Keratinocyte (primary cell): ENCODE results near the gene PDZD2. TPM values are rescaled to one million over a fixed set of nuclear protein-coding genes. Genes with fewer than 3 reads are reported as not detected.

Source experiments
- DNase-seq: peaks from one replicate; pipeline ENCODE4 v3.0.0-alpha.2; 2011; ENCODE audit warnings: low read depth, missing footprints, low spot score
- FAIRE-seq: peaks from 2 replicates; lab custom pipeline; 2011; peaks lifted over from hg19 to GRCh38; lab: Jason Lieb, UNC
- H2AFZ ChIP-seq: 2 replicates; pipeline ENCODE4 v1.6.0; 2012; ENCODE audit warnings: low read length, control low read depth, inconsistent platforms; ENCODE audit not compliant: control insufficient read depth
- H3K27ac ChIP-seq: 2 replicates; pipeline ENCODE4 v1.5.1; 2011; ENCODE audit warnings: low read length; ENCODE audit not compliant: control insufficient read depth, insufficient read depth
- H3K27me3 ChIP-seq: 3 replicates; pipeline ENCODE4 v1.6.0; 2011; ENCODE audit warnings: low read length; ENCODE audit not compliant: control insufficient read depth, insufficient read depth; ENCODE audit errors: extremely low read depth
- H3K36me3 ChIP-seq, 2 experiments: 2 replicates in 1 of 2; 3 replicates in 1 of 2; pipeline ENCODE4 v1.5.1; 2011; ENCODE audit warnings: low read length in 2 of 2, mild to moderate bottlenecking in 1 of 2; ENCODE audit not compliant: control insufficient read depth in 2 of 2, insufficient read depth in 2 of 2; ENCODE audit errors: extremely low read depth in 1 of 2
- H3K4me1 ChIP-seq: 3 replicates; pipeline ENCODE4 v1.5.1; 2011; ENCODE audit warnings: low read length; ENCODE audit not compliant: control insufficient read depth, insufficient read depth; ENCODE audit errors: extremely low read depth
- H3K4me2 ChIP-seq: 3 replicates; pipeline ENCODE4 v1.6.0; 2011; ENCODE audit warnings: low read depth, low read length; ENCODE audit not compliant: control insufficient read depth, insufficient read depth; ENCODE audit errors: extremely low read depth
- H3K4me3 ChIP-seq, 3 experiments: fragments of 200-600 bp in 1 of 3; sonication (generic) in 1 of 3; 2 replicates in 2 of 3; 3 replicates in 1 of 3; pipeline ENCODE4 v1.5.1; 2011 to 2016; ENCODE audit warnings: low read length in 3 of 3, mild to moderate bottlenecking in 3 of 3, control low read depth in 2 of 3, inconsistent platforms in 1 of 3, low read depth in 1 of 3, mixed read lengths in 1 of 3, mixed run types in 1 of 3, moderate library complexity in 1 of 3; ENCODE audit not compliant: control insufficient read depth in 2 of 3, insufficient read depth in 2 of 3; ENCODE audit errors: extremely low read depth in 1 of 3
- H3K79me2 ChIP-seq: 2 replicates; pipeline ENCODE4 v1.6.0; 2012; ENCODE audit warnings: low read length; ENCODE audit not compliant: control insufficient read depth, insufficient read depth
- H3K9ac ChIP-seq: 3 replicates; pipeline ENCODE4 v1.6.0; 2011; ENCODE audit warnings: low read length; ENCODE audit not compliant: control insufficient read depth, insufficient read depth; ENCODE audit errors: extremely low read depth
- H3K9me1 ChIP-seq: 3 replicates; pipeline ENCODE4 v1.6.0; 2011; ENCODE audit warnings: low read length; ENCODE audit not compliant: control insufficient read depth, insufficient read depth; ENCODE audit errors: extremely low read depth
- H3K9me3 ChIP-seq: 2 replicates; pipeline ENCODE4 v1.5.1; 2012; ENCODE audit warnings: low read depth, low read length; ENCODE audit not compliant: control insufficient read depth
- H4K20me1 ChIP-seq: 3 replicates; pipeline ENCODE4 v1.6.0; 2011; ENCODE audit warnings: low read length; ENCODE audit not compliant: control insufficient read depth, insufficient read depth; ENCODE audit errors: extremely low read depth
- EZH2 ChIP-seq: IDR thresholded peaks from one replicate; pipeline ENCODE4 v1.6.1; 2012; ENCODE audit warnings: inconsistent platforms, mild to moderate bottlenecking, low read length, moderate library complexity
- dilution Hi-C: fragments of 300-500 bp; cut with MboI; formaldehyde crosslinking; loops from one replicate; pipeline ENCODE4 v1.7.0; 2020; ENCODE audit warnings: low sequenced_read_pairs; ENCODE audit not compliant: extremely low pct_ligation_motif_present
- polyA plus RNA-seq, 5 experiments: library from polyadenylated mRNA; depleted of rRNA in 3 of 5; stranded (reverse) in 3 of 5; stranded (forward) in 1 of 5; unstranded in 1 of 5; fragments of >200 nt; gene quantifications; 1 replicate in 1 of 5; 2 replicates in 3 of 5; 3 replicates in 1 of 5; pipeline versions ENCODE4 v1.2.1 to v1.2.3, GENCODE V29; 2011 to 2012; ENCODE audit warnings: missing spikeins in 2 of 5, low read depth in 1 of 5, low replicate concordance in 1 of 5
- TF ChIP-seq, protein P1 (sequence below), 3 experiments: IDR thresholded peaks in 1 of 3; conservative IDR thresholded peaks in 1 of 3; optimal IDR thresholded peaks in 1 of 3; 2 replicates in 2 of 3; 3 replicates in 1 of 3; pipeline versions ENCODE3 to v1.5.1; 2011; ENCODE audit warnings: low read length in 3 of 3, mild to moderate bottlenecking in 3 of 3, moderate library complexity in 2 of 3, control low read depth in 1 of 3, inconsistent platforms in 1 of 3; ENCODE audit not compliant: insufficient read depth in 2 of 3; ENCODE audit errors: extremely low read depth in 1 of 3

The PDZD2 gene
- polyA plus RNA-seq, 1 donor (not counting 4 experiments of a cell fraction or from before 2014, with no cell fraction given), result 7.3 TPM

DNA sequence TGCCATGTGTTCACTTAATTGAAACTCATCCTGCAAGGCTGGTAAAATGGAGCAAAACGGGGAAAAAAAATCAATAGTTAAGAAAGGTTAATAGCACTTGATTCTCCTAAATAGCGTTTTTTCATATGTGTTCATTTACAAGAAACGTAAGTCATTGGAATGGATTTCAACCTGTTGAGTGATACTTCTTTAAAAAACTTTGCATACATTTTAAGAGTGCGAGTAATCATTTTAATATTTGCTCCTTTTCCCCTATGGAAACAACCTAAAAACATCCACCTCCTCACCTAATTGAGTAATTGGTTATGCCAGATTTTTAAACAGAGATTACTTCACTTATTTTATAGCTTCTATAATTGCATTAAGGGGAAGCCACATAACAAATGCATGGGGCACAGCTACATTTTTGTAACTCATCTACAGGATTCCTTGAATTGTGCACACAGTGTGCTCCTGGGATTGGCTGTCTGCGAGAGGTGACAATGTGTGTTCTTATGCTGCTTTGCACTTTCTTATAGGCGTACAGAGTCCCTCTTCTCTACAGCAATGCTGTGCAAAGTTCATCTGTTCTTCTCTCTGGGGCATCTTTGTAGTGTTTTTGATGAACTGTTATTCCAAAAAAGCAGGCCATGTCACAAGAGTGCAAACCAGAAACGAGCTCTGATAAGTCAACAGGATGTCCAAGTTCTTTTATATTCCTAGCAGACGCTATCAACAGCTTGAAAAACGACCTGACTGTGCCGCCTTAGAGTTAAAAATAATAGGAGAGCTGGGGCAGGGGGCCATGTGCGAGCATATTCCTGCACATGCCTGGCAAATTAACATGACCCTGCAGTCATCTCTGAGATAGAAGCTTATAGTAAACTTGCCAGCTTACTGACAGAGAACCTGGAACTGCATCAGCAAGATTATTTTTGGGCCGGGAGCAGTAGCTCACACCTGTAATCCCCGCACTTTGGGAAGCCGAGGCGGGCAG, 417.2 kb downstream of the PDZD2 start:
- dilution Hi-C loops, result no loop called here
- H3K4me3 ChIP-seq, result no peak overlapping the region

GRCh38 chr5:32057187-32058096, 418.5 kb downstream of the PDZD2 start:
- H3K4me2 ChIP-seq, result no peak overlapping the region
- H3K79me2 ChIP-seq, result no peaks in the 10 kb centered on the region
- H2AFZ ChIP-seq, result no peak overlapping the region
- peaks cover 2% of the 10 kb centered on the region for H3K9me1 ChIP-seq
- no peaks in the 10 kb centered on the region for H3K9me3 ChIP-seq
- H3K4me3 ChIP-seq, result no peak overlapping the region
- no peak for FAIRE-seq
- no peak overlapping the region for H3K27ac ChIP-seq
- TF ChIP-seq EZH2, result no peak
- TF ChIP-seq, protein P1, sequence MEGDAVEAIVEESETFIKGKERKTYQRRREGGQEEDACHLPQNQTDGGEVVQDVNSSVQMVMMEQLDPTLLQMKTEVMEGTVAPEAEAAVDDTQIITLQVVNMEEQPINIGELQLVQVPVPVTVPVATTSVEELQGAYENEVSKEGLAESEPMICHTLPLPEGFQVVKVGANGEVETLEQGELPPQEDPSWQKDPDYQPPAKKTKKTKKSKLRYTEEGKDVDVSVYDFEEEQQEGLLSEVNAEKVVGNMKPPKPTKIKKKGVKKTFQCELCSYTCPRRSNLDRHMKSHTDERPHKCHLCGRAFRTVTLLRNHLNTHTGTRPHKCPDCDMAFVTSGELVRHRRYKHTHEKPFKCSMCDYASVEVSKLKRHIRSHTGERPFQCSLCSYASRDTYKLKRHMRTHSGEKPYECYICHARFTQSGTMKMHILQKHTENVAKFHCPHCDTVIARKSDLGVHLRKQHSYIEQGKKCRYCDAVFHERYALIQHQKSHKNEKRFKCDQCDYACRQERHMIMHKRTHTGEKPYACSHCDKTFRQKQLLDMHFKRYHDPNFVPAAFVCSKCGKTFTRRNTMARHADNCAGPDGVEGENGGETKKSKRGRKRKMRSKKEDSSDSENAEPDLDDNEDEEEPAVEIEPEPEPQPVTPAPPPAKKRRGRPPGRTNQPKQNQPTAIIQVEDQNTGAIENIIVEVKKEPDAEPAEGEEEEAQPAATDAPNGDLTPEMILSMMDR (optimal IDR thresholded peaks at IDR 0.05 in 1 of 3, IDR thresholded peaks at IDR 0.05 in 1 of 3, conservative IDR thresholded peaks at IDR 0.05 in 1 of 3; ENCODE audit: extremely low read depth in 1 of 3, insufficient read depth in 2 of 3, low read length in 3 of 3), result peak in 2 of 3 experiments; percentile 18 to 26
- no peak overlapping the region for H3K9ac ChIP-seq
- no peaks in the 10 kb centered on the region for H3K4me1 ChIP-seq
- H3K36me3 ChIP-seq, result peaks cover 3 to 14% of the 10 kb centered on the region in 2 experiments
- no peak for DNase-seq
- no peaks in the 10 kb centered on the region for H3K27me3 ChIP-seq
- dilution Hi-C loops, result no loop called here
- H4K20me1 ChIP-seq, result no peaks in the 10 kb centered on the region

More for the DNA sequence above, 417.2 kb downstream of the PDZD2 start:
- DNase-seq, result no peak
- no peak overlapping the region for H3K27ac ChIP-seq
- no peak overlapping the region for H2AFZ ChIP-seq
- peaks cover 2% of the 10 kb centered on the region for H3K9me1 ChIP-seq
- peaks cover 3 to 13% of the 10 kb centered on the region in 2 experiments for H3K36me3 ChIP-seq
- H3K79me2 ChIP-seq, result no peaks in the 10 kb centered on the region
- no peaks in the 10 kb centered on the region for H4K20me1 ChIP-seq
- H3K4me2 ChIP-seq, result no peak overlapping the region
- FAIRE-seq, result no peak
- no peaks in the 10 kb centered on the region for H3K27me3 ChIP-seq
- no peak overlapping the region for H3K9ac ChIP-seq
- H3K4me1 ChIP-seq, result no peaks in the 10 kb centered on the region
- H3K9me3 ChIP-seq, result no peaks in the 10 kb centered on the region
- no peak for TF ChIP-seq EZH2
- TF ChIP-seq, protein P1 (optimal IDR thresholded peaks at IDR 0.05 in 1 of 3, IDR thresholded peaks at IDR 0.05 in 1 of 3, conservative IDR thresholded peaks at IDR 0.05 in 1 of 3; ENCODE audit: extremely low read depth in 1 of 3, insufficient read depth in 2 of 3, low read length in 3 of 3), result no peak
